ENCODE measurements around the gene CEP83.

Gene CEP83

DNA sequence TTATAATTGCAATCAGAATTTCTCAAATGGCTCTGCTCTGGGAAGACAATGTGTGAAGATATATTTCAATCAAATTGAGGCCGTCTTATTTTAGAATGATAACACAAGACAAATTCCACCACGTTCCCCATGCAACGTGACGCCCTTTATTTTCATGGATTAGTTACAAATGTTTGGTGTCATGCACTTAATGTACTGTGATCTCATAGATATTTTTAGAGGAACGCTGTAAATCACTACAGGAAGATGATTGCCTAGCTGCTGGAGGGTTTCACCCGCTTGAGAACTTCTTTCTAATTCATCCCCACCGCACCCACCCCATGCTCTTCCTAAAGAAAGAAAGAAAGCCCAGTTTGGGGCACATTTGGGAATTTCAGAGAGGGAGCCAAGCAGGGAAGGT, 194.1 kb downstream of the CEP83 start:
- no peak for DNase-seq

DNA sequence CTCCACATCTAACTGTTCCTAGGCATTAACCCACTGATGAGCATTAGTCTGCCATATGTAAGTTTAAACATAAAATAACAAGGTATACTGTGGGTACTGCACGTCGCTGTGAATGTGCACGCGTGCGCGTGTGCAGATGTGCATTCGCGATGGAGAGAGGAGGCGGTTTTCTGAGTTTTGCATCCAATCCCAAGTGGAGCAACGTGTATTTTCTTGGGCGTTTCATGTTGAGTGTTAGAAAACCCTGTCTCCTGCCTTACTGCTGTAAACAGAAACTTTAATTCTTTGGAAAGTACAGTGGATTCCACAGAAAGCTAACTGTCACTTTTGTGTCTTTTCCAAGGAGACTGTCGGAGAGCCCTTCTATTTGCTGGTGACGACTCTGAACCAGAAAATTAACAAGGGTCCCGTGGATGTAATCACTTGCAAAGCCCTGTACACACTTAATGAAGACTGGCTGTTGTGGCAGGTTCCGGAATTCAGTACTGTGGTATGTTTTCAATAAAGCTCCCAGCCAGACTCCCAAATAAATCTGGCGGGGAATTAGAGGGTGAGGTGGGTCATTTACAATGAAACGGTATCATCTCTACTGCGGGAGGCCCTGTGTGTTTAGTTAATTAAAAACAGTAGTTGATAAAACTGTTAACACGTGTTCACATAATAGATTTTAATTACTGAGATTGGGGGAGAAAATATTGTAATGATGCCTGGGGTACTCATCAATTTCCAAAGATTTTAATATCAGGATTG, 194.8 kb downstream of the CEP83 start:
- DNase-seq, result no peak

DNA sequence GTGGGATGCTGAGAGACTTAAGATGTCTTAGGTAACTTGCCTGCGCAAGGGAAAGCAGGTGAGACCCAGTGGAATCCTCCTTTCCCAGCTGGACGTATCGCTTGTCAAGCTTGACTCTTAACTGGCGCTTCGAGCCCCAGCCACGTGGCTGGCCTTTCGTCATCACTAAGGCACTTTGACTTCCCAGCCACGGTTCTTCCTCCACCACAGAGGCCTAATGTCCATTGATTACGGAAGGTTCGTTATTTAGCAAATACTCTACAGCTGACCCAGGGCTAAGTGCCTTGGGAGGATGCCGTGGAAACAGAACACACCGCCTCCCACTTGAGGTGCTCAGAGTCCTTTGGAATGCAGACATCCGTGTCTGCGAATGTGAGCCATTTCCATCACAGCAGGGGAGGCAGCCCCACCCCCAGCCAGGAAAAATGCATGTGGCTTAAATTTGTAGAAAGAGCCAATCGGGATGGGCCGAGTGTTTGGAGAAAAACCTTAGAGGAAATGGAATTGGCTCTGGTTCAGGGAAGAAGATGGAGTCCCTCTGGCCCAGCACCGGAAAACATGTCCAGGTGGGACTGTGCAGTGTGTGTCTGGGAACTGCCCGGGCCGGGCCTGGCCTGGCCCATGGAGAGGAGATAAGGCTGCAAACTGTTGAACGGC, 195.6 kb downstream of the CEP83 start:
- DNase-seq, result no peak

DNA sequence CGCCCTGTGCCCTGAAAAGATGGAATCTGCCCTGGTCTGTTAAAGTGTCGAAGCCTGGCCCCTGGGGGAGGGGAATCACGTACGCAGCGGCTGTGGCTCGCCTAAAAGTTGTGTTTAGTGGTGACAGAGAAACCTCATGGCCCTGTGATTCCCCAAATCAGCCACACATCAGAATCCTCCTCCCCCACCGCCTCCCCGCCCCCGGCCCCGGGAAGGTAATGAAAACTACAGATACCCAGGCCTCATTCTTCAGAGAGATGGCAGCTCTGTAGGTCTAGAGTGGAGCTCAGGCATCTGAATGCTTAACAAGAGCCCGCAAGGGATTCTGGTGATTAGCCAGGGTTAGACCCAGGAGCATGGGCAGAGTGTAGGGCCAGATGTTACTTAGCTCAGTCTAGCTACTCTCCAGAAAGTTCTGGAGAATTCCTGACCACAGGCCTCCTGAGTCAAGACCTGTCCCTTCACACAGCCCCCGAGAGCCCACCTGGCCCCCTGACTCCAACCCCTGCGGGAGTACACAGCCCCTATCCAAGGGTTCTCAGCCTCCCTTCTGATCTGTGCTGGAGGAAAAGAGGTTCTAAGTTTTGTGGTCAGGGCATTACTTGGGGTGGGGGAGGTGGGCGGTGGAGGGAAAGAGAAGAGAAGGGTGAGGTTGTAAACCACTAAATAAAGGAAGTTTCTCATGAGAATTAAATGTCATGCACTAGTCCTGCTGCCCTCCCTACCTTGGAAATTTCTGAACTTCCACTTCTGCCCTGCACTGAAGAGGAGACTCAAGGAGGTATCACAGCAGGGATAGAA, 196.5 kb downstream of the CEP83 start:
- DNase-seq, result peak; percentile 85

DNA sequence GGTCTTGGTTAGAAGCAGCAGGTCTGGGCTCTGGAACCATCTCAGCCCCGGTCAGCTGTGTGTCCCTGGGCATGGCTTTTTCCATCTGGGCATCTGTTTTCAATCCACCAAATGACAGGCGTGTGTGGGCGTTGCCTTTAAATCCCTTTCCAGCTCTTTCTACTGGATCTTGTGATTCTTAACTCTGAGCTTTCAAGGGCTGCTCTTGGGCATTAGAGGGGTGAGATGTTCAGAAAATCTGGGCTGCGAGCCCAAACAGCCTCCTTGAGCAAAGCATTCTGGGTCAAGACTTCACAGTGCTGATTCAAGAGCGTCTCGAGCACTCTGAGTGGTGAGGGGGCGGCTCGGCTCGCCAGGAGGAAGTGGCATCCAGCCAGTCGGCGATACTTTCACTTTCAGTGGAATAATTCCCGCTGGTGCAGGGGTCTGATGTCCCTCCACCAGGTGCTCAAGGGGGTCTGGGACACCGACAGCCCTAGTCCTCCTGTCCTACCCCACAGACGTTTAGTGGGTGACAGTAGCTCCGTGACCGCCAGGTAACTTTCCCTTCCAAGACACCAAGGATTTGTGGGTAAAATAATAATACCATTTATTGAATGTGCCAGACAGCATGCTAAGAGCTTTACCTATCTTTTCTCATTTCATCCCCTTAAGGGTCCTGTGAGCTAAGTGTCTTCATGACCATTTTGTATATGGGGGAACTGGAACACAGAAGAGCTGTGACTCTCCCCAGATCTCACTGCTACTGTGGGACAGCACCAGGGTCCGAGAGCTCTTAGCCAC, 197.2 kb downstream of the CEP83 start:
- DNase-seq, result peak; percentile 79

DNA sequence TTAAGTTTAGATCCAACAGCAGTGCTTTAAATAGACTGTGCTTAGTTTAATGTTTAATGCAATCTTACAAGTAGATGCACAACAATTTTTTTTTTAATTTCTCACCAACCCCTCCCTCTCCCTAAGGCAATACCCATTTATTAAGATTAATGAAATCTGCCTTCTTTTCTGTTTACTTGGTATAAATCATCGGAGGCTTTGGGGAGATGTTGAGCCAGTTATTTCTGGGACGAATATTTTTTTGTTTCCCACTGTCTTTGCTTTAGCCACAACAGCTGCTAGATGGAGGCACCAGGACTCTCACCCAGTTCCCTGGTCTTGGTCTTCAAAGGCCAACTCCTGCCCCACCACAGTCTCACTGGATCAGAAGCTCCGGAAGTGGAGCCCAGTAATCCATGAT, 197.9 kb downstream of the CEP83 start:
- no peak for DNase-seq

DNA sequence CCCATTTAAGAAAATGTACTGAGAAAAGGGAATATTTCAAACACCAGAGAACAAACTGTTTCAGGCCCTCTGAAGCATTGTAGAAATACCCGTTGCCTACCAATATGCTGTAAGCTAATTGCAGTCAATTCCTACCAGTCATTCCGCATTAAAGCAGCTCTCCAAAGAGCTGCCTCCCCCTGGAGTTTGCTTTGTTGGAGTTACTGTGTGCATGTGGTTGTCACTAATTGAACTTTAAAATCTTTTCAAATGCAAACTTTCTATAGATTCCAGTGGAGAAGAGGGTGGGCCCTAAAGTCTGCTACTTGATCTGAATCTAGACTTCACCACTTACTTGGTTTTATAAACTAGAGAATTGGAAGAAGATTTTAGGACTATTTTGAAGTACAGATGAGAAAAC, 198.5 kb downstream of the CEP83 start:
- DNase-seq, result no peak

DNA sequence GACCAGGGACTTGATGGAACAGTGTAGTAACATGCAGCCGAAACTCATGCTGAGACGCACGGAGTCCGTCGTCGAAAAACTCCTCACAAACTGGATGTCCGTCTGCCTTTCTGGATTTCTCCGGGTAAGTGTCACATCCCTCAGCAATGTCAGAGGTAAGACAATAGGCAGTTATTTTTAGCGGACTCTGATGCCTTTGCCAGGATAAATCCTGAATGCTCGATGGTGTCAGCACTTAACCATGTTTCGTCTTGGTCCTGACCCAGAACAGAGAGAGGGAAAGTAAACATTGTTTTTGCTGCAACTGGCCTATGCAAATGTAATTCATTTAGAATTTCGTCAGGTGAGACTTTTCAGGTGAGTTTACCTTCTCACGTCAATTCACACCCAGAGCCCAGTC, 198.9 kb downstream of the CEP83 start:
- no peak for DNase-seq

DNA sequence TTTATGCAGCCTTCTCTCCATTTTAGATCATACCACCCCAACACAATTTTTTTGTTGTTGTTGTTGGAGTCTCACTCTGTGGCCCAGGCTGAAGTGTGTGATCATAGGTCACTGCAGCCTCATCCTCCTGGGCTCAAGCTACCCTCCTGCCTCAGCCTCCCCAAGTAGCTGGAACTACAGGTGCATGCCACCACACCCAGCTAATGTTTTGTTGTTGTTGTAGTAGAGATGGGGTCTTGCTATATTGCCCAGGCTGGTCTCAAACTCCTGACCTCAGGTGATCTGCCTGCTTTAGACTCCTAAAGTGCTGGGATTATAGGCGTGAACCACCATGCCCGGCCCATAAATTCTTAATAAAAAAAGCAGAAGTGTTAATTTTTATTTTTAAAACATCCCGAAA, 199.7 kb downstream of the CEP83 start:
- no peak for DNase-seq

DNA sequence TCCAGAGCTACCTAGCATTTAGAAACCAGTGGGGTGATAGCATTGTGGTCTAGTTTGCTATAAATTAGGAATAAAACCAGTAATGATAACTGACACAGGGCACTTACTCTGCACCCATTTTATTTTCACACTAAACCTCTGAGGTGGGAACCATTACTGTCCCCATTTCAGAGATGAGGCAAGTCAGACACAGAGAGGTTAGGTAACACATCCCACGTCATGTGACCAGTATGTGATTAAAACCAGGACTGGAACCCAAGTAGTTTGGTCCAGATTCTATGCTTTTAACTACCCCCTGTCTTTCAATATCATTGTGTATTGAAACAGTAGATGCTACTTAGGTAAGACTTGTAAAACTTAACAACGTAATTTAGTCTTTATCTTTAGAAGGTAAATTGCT, 201.1 kb downstream of the CEP83 start:
- DNase-seq, result no peak

All from stimulated activated CD4-positive, alpha-beta T cell treated with anti-CD3 and anti-CD28 coated beads, Interleukin-15, amount 100 ng/mL, for 24 hours (primary cell).